Dedifferentiated amniotic fluid mesenchymal stem cell (primary cell): ENCODE results near the gene RTRAF.

Experiments used
- DNase-seq: peaks from one replicate; pipeline ENCODE4 v3.0.0-alpha.2; 2016; ENCODE audit errors: extremely low spot score

RTRAF gene

DNA sequence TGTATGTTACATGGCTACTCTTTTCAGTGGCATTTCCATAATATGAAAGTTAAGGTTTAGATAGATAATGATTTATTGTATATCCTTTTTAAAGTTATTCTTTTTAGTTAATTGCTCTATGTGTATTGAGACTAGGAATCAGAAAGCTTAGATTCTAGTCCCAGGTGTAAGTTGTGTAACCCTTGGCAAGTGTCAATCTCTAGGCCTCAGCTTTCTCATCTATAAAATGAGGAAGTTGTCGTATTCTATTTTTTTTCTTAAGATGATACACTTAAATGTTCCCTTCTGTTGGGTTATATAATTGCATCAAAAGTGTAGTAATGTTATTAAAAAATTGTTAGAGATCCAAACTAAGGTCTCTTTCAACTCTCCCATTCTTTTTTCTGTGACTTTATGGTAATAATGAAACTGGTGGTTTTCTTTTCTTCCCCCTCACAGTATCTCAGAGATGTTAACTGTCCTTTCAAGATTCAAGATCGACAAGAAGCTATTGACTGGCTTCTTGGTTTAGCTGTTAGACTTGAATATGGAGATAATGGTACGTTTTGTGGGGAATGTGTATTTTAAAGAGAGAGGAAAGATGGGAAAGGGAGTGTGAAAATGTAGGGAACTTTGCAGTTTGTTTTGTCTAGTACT is 4.1 kb downstream of the RTRAF start:
- no peak for DNase-seq

DNA sequence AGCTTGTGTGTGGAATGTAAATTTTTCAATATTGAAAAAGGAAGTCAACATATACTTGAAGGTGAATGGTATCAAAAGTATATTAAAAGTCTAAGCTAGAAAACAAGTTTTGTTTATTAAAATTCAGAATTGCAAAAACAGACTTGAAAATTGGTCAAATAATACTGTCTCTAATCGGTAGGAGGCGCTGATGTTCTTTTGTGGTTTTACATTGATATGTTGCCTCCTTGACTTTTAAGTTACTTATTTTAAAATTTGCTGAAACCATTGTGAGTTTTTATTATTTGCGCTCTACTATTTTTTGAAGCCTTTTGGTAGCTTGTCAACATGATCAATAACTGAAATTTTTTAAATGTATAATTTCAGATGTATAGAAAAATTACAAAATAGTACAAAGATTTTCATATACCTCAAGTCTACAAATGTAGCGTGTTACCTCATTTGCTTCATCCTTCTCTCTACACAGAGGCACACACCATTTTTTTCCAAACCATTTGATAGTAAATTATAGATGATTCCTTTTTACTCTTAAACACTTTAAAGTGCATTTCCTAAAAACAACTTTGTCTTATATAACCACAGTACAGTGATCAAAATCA is 6.9 kb downstream of the RTRAF start:
- DNase-seq: peak; percentile 61

DNA sequence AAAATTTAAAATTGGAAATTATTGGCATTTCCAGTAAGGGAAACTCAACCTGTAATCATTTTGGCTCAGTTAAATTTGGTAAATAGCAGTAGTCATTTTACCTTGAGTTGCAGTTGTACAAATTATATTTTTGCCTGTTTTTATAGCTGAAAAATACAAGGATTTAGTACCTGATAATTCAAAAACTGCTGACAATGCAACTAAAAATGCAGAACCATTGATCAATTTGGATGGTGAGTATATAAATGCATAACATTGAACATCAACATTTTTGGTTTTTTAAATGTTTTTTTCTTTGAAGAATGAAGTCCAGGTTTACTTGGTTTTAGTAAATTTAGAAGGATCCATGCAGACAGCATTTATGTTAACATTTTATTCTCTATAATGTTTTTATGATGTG is 9.0 kb downstream of the RTRAF start:
- DNase-seq: no peak

DNA sequence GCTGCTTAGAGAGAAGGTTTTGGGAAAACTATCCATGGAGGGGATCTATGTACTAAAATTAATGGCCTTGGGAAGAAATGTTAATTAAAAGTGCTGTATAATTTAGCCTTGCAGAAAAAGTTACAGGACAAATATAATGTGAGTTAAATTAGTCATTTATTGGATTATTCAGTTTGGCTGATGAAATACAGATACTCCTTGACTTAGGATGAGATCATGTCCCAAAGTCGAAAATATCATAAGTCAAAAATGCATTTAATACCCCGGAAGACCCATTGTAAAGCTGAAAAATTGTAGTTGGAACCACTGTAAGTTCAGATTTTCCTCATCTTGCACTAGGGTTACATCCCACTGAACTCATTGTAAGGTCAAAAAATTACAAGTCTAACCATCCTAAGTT is 9.7 kb downstream of the RTRAF start:
- DNase-seq: peak; percentile 52

DNA sequence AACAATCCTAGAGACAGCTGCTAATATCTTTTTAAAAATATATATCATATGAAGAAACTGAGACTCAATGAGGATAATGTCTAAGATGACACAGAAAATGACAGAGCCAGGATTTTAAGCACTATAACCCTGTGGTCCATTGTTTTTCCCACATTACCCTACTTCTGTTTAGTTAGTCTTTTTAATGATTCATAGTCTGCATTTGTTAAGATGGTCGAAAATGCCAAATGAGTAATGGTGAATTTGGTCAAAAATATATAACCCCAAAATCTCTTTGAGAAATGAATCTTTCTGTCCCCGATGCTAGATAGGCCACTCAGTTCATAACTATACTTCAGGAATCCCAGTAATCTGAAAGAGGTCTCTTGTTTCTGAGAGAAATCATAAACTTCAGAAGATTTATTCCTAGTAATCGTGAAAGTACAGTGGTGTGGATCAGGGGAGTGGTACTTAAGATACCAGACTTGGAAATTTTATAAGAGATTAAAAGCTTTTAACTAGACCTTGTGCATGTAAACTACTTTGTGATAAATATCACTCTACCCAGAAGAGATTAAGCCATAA is 10.8 kb downstream of the RTRAF start:
- DNase-seq: no peak

DNA sequence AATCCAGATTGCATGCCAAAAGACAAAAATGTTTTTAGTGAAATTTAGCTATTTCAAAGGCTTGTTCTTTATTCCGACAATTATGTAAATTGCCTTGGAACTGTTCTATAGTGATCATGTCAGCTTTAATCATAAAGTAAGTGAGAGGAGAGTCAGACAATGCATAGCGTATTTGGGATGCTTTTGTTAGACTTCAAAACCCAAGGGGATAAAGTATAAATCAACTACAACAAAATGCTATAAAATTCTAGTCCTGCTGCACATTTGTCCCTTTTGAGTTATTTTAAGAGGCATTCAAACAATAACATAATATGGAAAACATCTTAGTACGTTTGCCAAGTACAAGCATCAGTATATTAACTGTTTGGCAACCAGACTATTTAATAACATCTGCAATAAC is 11.3 kb downstream of the RTRAF start:
- DNase-seq: no peak

DNA sequence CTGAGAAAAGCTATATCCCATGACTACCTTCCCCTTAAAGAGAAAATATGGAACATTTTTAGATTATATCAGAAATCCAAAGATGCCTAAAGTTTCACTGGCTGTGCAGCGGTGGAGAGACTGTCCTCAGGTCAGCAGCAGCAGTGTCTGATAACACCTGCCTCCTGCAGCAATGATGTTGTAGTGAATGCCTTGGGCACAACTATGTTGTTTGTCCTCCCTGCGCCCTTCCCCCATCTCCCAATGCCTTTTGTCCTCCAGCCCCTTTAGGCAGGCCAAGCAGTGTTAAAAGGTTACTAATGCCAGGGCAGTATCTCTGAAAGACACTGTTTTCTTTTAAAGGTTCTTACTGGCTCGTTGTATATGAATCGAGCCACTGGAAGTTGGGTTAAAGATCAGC is 13.2 kb downstream of the RTRAF start:
- DNase-seq: no peak

DNA sequence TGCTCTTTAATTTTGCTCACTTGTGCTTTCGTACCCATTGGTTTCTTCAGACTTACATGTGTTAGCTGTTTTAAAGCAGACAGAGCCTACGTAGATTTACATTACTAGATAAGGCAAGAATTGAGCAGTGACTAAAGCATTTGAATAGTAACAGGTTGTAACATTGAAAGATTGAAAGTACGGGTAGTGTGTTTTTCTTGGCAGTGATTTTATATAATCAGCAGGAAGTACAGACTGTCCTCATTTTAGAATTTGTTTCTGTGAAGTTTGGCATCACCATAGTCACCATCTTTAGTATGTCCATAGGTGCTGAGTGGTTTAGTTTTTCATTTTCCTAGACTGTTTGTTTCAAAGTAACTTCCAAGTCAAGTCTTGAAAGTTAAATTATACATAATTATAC is 14.0 kb downstream of the RTRAF start:
- no peak for DNase-seq

DNA sequence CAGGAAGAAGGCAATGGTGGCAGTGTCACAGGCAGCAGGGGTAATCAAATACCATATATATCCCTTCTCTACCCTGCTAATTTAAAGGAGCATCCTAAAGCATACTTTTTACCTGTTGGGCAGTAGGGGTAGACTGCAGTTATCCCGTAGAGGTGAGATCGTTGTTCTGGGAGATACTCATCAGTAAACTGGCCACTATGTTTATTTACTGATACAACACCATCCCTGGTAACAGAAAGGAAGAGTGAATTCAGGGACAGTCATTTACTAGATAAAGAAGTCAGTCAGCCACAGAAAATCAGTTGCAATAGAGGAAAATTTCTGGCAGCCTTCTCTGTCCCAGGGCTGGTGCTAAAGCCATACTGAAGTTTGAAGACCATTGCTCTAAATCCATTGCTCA is 16.3 kb downstream of the RTRAF start:
- no peak for DNase-seq

DNA sequence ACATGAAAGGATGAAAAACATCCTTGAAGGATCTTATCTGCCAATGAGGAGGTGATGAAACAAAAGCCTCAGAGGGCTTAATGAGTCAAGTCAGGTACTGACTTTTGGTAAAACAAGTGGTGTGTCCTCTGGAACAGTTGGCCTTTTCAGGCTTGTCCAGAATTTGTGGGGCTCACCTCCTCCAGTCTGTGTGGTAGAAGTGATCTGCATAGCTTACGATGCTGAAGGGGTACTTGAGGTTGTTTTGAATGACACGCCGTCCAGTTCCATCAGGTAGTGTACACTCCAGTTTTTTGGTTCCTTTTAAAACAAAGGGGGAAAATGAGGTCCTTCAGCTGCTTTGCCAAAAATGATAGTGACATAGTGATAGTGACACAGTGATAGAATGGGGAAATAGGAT is 17.0 kb downstream of the RTRAF start:
- DNase-seq: no peak

DNA sequence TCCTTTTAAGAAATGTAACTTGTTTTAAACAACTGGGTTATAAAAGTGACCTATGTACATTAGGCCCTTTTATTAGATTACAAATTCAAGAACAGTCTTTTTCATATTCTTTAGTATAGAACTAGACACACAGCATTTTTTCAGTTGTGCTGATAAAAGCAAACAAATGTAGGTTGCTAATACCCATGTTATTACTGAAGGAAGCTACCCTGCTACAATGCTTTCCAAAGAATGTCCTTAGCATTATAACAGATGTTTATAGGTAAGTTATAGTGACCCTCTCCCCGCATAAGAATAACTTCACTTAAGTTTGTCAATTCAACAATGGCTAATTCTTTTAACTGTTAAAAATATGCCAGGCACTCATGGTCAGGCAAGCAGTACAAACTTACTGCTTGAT is 17.9 kb downstream of the RTRAF start:
- no peak for DNase-seq

DNA sequence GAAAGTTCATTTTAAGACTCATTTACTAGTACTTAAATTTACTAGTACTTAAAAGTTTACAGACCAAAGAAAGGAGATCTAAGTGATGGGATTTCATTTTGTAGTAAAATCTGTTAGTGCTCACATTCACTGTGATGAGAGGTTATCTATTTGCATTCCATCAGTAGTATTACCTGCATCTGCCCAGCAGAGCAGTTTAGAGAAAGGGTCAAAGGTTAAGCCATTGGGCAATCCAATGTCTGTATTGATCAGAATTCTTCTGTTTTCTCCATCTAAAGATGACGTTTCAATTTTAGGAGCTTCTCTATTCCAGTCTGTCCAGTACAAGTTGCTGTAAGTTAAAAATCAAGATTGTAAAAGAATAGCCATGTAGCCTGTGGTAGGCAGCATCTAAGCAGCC is 18.3 kb downstream of the RTRAF start:
- no peak for DNase-seq

DNA sequence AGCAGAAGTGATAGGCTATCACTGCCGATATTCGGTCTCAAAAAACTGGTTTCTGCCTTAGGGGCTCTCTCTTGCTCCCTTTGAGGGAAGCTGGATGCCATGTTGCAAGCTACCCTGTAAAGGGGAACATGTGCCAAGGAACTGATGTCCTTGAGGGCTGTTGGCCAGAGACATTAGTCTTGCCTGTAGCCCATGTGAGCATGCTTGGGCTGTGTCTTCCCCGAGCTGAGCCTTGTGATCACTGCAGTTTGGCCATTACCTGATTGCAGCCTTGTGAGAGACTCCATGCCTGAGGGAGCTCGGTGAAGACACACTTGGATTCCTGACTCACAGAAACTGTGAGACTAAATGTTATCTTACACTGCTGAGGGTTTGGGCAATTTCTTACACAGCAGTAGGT is 18.8 kb downstream of the RTRAF start:
- DNase-seq: no peak

DNA sequence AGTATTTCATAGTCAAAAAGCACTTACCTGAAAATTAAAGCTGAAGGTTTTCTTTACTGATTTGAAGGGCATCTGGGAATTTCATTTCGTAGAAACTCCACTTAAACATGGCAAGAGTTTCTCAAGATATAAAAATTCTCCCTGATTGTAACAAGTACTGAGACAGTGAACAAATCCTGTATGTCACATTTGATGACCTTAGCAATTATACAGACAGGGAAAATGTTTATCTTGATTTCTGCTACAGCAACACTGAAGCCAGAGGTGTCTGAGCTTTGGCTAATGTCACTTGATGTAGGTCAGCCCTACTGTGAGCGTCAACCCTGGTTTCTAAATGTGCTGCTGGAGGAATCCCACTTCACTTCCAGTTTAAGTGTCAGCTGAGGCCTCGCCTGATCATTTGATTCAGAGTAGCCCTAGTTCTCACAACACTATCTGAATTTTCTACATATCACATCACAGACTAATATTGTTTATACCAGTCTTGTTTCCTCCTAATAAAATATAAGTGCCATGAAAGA is 20.9 kb downstream of the RTRAF start:
- no peak for DNase-seq

DNA sequence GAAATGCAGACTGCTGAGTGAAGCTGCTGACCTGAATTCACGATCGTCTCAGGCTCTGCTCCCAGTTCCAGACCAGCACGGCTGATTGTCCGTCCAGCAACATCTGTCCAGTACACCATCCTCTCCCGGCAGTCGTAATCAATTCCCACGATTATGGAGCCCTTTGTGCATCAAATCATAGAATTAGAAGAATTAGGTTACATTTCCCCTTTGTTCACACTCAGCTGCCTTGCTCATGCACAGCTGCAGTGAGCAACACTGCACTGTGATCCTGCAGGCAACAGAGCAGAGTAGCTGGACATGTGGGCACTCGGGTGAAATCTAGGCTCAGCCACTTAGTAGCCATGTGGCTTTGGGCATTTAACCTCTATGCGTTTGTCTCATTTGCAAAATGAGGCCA is 22.2 kb downstream of the RTRAF start:
- no peak for DNase-seq

DNA sequence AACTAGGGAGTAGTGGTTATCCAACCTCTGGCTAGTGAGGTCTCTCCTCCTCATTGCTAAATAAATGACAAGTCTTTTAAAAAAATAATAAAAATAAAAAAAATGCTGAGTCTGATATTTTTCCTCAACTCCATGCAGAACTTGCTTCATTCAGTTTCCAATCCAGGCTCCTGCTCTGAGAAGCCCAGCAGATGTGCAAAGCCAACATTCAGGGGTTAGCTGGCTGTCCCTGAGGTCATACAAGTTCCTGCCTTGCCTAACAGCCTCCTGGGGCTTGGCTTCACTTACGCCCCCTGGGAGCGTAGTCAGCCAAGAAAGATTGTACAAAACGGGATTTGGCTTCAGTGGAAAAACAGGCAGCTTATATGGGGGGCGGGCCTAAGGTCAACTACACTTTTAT is 23.3 kb downstream of the RTRAF start:
- no peak for DNase-seq

DNA sequence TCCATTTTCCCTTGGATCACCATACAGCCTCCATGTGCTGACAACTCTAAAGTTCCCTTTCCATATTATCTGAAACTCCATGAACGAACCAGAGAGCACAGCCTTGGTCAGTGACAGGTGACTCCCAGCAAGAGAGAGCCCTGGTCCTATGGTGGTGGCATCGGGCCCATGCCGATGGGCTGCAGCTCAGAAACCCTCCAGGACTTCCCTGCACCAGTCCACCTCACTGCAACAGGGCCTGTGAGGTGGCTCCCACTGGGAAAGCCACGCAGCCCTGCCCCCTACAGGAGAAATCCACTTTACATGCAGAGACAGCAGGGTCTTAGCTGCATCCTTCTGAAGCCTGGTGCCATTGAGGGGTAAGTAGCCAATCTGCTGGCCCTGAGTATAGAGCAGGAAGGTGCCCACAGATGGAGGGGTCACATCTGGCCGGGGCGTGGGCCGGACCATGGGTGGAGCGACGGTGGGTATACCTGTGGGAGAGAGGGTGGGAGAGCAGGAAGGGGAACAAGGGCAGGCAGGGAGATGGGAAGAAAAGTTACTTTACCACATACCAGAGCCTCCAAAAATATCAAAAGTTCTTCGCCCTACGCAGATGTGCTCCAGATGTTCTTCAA is 24.7 kb downstream of the RTRAF start:
- DNase-seq: no peak

DNA sequence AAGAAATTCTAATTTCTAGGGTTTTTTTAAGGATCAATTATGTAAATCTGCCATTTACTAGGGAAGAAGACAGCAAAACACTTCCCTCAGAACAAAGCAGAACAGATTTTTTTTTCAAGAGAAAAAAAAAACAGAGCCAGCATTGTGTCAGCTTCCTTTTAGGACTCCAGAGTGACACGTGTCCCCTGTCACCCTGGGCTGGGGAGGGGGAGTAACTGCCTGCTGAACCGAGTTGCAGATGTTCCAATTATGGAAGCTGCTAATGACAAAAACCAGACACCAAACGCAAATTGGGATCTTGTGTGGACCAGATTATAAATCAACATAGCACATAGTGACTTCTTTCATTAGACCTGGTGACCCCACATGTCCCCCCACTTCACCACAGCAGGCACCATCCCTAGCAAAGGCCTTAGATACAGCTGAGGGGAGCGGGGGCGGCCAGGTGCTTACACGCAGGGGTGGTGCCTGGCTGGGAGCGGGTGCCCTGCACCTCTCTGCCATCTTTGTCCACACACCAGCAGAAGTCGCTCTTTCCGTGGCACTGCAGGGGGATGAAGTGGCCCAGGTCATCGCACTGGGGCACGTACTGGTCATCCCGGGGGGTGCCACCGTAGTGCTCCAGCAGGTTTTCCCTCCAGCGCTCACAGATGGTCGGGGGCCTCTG is 25.4 kb downstream of the RTRAF start:
- no peak for DNase-seq

DNA sequence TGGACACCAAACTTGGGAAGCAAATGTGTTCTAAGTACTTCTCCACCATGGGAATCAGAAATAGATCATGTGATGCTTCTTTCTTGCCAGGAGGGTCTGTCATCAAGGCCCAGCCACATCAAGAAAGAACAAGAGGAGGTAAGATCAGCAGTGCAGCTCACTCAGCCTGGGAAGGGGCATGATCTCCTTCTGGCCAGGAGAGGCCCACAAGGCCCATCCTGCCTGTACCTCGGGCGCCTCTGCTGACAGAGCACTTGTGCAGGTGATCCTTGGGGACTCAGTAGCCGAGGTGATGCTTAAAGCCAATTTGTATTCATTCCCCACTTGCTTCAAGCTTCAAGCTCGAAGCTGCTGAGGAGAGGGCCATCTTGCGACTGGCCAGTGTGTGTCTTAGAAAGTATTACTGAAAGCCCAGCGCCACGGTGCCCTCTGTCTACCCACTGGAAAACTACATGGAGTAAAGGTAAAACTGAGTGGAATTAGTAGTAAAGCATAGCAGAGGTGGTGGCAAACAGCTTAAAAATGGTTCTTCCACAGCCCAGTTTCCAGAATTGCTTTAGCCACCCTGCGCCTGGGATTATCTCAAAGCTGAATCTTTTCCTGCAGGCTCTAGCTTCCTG is 26.2 kb downstream of the RTRAF start:
- no peak for DNase-seq

DNA sequence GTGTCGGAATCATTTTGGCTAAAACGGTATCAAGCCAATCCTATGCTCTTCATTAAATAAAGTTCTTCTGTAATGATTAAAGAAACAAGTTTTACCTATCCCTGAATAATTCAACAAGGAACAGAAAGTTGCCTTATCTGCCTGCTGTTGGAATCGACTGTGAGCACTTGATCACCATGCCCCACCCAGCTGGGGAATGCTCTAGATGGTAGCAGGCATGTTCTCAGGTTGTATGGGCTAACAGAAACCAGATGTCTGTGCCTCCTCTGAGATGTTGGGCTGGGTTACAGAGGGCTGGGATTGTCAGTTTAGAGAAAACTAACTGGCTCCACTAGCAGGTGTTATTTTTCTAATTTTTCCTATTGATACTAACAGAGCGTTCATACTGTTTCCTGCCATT is 28.9 kb downstream of the RTRAF start:
- DNase-seq: peak; percentile 75

DNA sequence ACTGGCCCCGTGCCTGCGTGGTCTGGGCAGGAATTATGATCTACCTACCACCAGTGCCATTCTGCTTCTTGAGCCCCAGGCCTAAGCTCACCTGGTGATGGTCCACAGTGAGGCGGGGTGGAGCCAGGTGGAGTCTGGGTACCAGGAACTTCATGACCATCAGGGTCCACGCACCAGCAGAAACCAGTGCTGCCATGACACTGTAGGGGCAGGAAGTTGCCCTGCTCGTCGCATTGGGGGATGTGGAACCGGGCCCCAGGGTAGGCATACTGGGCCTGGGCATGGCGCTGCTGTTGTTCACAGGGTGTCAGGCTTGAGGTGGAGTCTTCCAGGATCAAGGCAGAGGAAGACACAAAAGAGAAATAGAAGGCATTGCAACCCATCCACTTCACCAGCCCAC is 29.6 kb downstream of the RTRAF start:
- DNase-seq: no peak

DNA sequence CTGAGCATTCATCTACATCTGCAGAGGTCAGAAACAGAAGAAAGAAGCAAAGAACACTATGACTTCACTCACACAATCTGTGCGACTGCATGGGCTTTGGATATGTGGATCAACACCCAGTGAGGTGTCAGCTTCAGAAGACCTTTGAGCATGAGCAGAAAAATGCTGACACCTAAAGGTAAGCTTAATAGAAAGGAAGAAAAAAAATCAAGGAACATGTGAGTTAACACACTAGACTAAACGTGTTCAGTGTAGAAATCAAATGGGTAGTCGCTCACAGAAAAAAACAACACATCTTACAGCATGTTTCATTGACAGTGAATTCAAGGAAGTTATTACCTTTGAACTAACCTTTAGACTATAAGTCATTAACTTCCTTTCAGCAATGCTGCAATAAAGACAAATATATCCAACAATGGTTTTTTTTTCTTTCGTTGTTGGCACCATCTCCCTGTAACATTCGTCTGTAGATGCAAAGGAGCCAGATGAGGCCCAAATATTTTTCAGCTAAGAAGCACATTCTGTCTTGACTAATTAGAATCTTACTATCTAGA is 30.9 kb downstream of the RTRAF start:
- no peak for DNase-seq
